22Rv1 (cell line): ENCODE measurements around the gene CTAGE1.

ENCODE experiments used
- CTCF ChIP-seq: fragments of 450-650 bp; IDR thresholded peaks from 2 replicates; pipeline ENCODE4 v1.5.1; 2017; ENCODE audit warnings: mild to moderate bottlenecking
- ZFX ChIP-seq: fragments of 450-650 bp; IDR thresholded peaks from 2 replicates; pipeline ENCODE4 v1.6.1; 2017; ENCODE audit warnings: antibody characterized with exemption, borderline replicate concordance

GRCh38 chr18:22385718-22386117 lies 32.0 kb downstream of the CTAGE1 start:
- no peak for TF ChIP-seq CTCF
- no peak for TF ChIP-seq ZFX
